Measurements from ENCODE around the gene GNAQ. TPM values are rescaled to one million over a fixed set of nuclear protein-coding genes. Genes with fewer than 3 reads are reported as not detected.

Gene GNAQ
- total RNA-seq, 1 experiment from 2014 or later: 48.6 TPM

DNA sequence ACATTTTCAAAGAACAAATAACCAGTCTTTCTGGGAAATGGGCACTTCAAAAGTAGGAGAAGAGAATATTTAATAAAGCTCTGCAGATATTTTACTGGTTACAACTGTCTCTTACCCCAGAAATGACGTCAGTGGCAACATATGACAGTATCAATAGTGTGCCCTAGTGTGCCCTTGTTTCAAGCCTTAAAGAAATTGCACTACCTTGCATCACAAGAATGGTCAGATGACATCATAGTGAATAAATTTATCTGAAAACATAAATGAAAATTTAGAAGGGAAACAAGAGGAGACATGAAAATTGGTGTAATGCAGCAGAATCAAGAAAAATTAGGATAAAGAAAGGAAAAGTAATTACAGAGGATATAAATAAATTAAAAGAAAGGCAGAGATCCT lies 176.7 kb downstream of the GNAQ start:
- H4K5ac ChIP-seq (ENCODE audit: insufficient read length, low read depth, low read length): no peak overlapping the region

More for the DNA sequence above, 176.7 kb downstream of the GNAQ start:
- Histone ChIP-seq H3K23me2 (ENCODE audit: insufficient read length, low read depth, low read length, poor library complexity, severe bottlenecking) (no peaks in the 10 kb centered on the region), H2BK20ac (ENCODE audit: low read depth, low read length, poor library complexity, severe bottlenecking) (no peak overlapping the region), H3K79me2 (ENCODE audit: insufficient read depth, low read length) (no peaks in the 10 kb centered on the region), H2AFZ (ENCODE audit: low read length) (no peak overlapping the region), H3K18ac (ENCODE audit: insufficient read length, low read depth, low read length) (no peak overlapping the region), H3K4me1 (ENCODE audit: insufficient read depth, low read length) (peaks cover 3% of the 10 kb centered on the region; the same call in 1 of the 2 replicates), H2BK5ac (ENCODE audit: insufficient read length, low read length) (no peak overlapping the region), H3K27ac (ENCODE audit: insufficient read length, low read depth, low read length) (no peak overlapping the region), H3K14ac (ENCODE audit: insufficient read depth, low read length) (no peak overlapping the region), H3T11ph (ENCODE audit: low read length) (no peak overlapping the region), H3K23ac (ENCODE audit: insufficient read length, low read depth, low read length) (no peak overlapping the region), H2AK5ac (ENCODE audit: insufficient read length, low read length) (no peak overlapping the region), H3K56ac (ENCODE audit: insufficient read length, low read depth, low read length) (no peak overlapping the region), H3K9me3 (ENCODE audit: control insufficient read depth, low read depth, low read length) (peaks cover 10% of the 10 kb centered on the region), H4K91ac (ENCODE audit: insufficient read length, low read depth, low read length) (no peak overlapping the region), H2BK120ac (ENCODE audit: low read depth, low read length, poor library complexity, severe bottlenecking) (no peak overlapping the region), H2BK12ac (ENCODE audit: insufficient read length, low read depth, low read length) (no peak overlapping the region), H3K79me1 (ENCODE audit: insufficient read depth, low read depth, low read length, poor library complexity, severe bottlenecking) (no peaks in the 10 kb centered on the region), H3K27me3 (ENCODE audit: insufficient read depth, low read length) (no peaks in the 10 kb centered on the region), H4K20me1 (ENCODE audit: control insufficient read depth, insufficient read depth, insufficient read length) (no peaks in the 10 kb centered on the region), H3K4ac (ENCODE audit: low read depth, low read length) (no peak overlapping the region), H2BK15ac (ENCODE audit: low read depth, low read length) (no peak overlapping the region), H3K4me2 (ENCODE audit: insufficient read depth, insufficient read length, low read length) (no peak overlapping the region), H4K8ac (replicated peaks; ENCODE audit: insufficient read length, low read depth, low read length) (no peak overlapping the region), H3K9ac (ENCODE audit: extremely low read depth, insufficient read length, low read length) (no peak overlapping the region)
- Mint-ChIP-seq H3K9me3 (peaks cover 3 to 10% of the 10 kb centered on the region in 2 experiments; a peak in 4 of 5 replicates), H3K4me3 (no peak overlapping the region), H3K27me3 (ENCODE audit: low read depth) (no peaks in the 10 kb centered on the region), H3K36me3 (ENCODE audit: insufficient read depth in 1 of 3, low read depth in 3 of 3) (peaks cover 5 to 11% (median 8%) of the 10 kb centered on the region in 3 experiments), H3K27ac (no peak overlapping the region), H3K4me1 (peaks cover 16 to 22% of the 10 kb centered on the region in 2 experiments)
- WGBS (ENCODE audit: extremely low coverage, insufficient read length, low lambda C conversion rate): no CpG with 5 or more reads among the region's 1 CpG
- no peak for DNase-seq
- TF ChIP-seq, protein P1, sequence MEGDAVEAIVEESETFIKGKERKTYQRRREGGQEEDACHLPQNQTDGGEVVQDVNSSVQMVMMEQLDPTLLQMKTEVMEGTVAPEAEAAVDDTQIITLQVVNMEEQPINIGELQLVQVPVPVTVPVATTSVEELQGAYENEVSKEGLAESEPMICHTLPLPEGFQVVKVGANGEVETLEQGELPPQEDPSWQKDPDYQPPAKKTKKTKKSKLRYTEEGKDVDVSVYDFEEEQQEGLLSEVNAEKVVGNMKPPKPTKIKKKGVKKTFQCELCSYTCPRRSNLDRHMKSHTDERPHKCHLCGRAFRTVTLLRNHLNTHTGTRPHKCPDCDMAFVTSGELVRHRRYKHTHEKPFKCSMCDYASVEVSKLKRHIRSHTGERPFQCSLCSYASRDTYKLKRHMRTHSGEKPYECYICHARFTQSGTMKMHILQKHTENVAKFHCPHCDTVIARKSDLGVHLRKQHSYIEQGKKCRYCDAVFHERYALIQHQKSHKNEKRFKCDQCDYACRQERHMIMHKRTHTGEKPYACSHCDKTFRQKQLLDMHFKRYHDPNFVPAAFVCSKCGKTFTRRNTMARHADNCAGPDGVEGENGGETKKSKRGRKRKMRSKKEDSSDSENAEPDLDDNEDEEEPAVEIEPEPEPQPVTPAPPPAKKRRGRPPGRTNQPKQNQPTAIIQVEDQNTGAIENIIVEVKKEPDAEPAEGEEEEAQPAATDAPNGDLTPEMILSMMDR (conservative IDR thresholded peaks at IDR 0.05): no peak
